Activated CD8-positive, alpha-beta memory T cell treated with anti-CD3 and anti-CD28 coated beads, Interleukin-2, amount 50 U/mL, for 24 hours (primary cell): ENCODE results near the gene UBL4A.

Experiments used
- DNase-seq: peaks from one replicate; pipeline ENCODE4 v3.0.0-alpha.2; 2020; ENCODE audit errors: extremely low read depth

The UBL4A gene

GRCh38 chrX:154486396-154487207, at the start of gene UBL4A:
TSS of gene UBL4A (minus strand) at chrX:154486615. CDS start at chrX:154486584, 31 bp downstream.
- no peak for DNase-seq

GRCh38 chrX:154535892-154536291, 49.5 kb upstream of the UBL4A start:
- no peak for DNase-seq

GRCh38 chrX:154534526-154535322, 48.3 kb upstream of the UBL4A start:
- peak; percentile 51 for DNase-seq

GRCh38 chrX:154532690-154533089, 46.3 kb upstream of the UBL4A start:
- no peak for DNase-seq

- DNase-seq = no peak
Measured at GRCh38 chrX:154531626-154532025, 45.2 kb upstream of the UBL4A start.

GRCh38 chrX:154530286-154530685, 43.9 kb upstream of the UBL4A start:
- DNase-seq = no peak

- no peak for DNase-seq
Measured at GRCh38 chrX:154529206-154529612, 42.8 kb upstream of the UBL4A start.

- DNase-seq = no peak
Measured at GRCh38 chrX:154526901-154527675, 40.7 kb upstream of the UBL4A start.

GRCh38 chrX:154525606-154526490, 39.4 kb upstream of the UBL4A start:
- DNase-seq = no peak

GRCh38 chrX:154519389-154519788, 33.0 kb upstream of the UBL4A start:
- DNase-seq = no peak

- no peak for DNase-seq
Measured at GRCh38 chrX:154517101-154517781, 30.8 kb upstream of the UBL4A start.

- DNase-seq = no peak
Measured at GRCh38 chrX:154516656-154517100, 30.3 kb upstream of the UBL4A start.

GRCh38 chrX:154515966-154516655, 29.7 kb upstream of the UBL4A start, which contains the start of gene FAM3A:
TSS of gene FAM3A (minus strand) at chrX:154516232. CDS start at chrX:154515772, 460 bp downstream.
- DNase-seq = peak; percentile 75

GRCh38 chrX:154515090-154515965, 28.9 kb upstream of the UBL4A start:
- DNase-seq = no peak

- no peak for DNase-seq
Measured at GRCh38 chrX:154513716-154514115, 27.3 kb upstream of the UBL4A start.

GRCh38 chrX:154512879-154513553, 26.6 kb upstream of the UBL4A start:
- no peak for DNase-seq

GRCh38 chrX:154511761-154512160, 25.3 kb upstream of the UBL4A start:
- no peak for DNase-seq

GRCh38 chrX:154509455-154509854, 23.0 kb upstream of the UBL4A start:
- no peak for DNase-seq
